ENCODE results near the gene QRFPR.

DNA sequence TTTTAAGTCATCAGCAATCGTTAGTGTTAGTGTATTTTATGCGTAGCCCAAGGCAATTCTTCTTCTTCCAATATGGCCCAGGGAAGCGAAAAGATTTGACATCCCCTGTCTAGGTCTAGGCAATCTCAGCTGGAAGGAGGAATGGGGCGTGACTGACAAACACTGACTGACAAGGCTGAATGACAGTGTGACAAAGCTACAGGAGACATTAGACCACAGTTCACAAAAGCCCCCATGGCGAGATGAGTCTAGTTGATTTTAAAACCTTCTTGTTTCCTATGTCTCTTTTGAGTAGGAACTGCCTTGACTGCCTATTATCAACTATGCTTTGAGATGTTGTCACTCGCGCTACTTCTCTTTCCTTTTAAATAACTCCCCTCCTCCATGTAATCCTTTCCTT is 42.3 kb downstream of the QRFPR start:
- TF ChIP-seq CTCF (IDR thresholded peaks at IDR 0.05; ENCODE audit: poor library complexity), result no peak
- TF ChIP-seq EZH2phosphoT487 (IDR thresholded peaks at IDR 0.05; ENCODE audit: low read depth, severe bottlenecking, unreplicated experiment), result no peak
- no peak for TF ChIP-seq EZH2 (IDR thresholded peaks at IDR 0.05; ENCODE audit: borderline replicate concordance)
